HG02938 (cell line): ENCODE data around the gene HLA-DMA.
A peak's percentile ranks its signal among the peaks of the same experiment; 100 is the strongest.

ENCODE experiments used
- ATAC-seq: cut with Tn5 transposase; IDR thresholded peaks from one replicate; pipeline ENCODE4 v1.9.1; 2021; ENCODE audit warnings: mild to moderate bottlenecking, moderate library complexity; ENCODE audit not compliant: unreplicated experiment

HLA-DMA gene

GRCh38 chr6:32974541-32975308 is 21.8 kb upstream of the HLA-DMA start:
- ATAC-seq, result no peak

GRCh38 chr6:32974016-32974333 is 21.1 kb upstream of the HLA-DMA start:
- no peak for ATAC-seq

GRCh38 chr6:32973144-32974015 is 20.5 kb upstream of the HLA-DMA start:
- ATAC-seq, result no peak

GRCh38 chr6:32972353-32973143 is 19.7 kb upstream of the HLA-DMA start:
- no peak for ATAC-seq

- peak; percentile 44 for ATAC-seq
These were observed 18.9 kb upstream of the HLA-DMA start for GRCh38 chr6:32971581-32972352.

GRCh38 chr6:32971242-32971580 is 18.3 kb upstream of the HLA-DMA start:
- no peak for ATAC-seq

GRCh38 chr6:32970413-32971241 is 17.7 kb upstream of the HLA-DMA start:
- no peak for ATAC-seq

- ATAC-seq, result no peak
These were observed 17.0 kb upstream of the HLA-DMA start for GRCh38 chr6:32969685-32970412.

- ATAC-seq, result no peak
These were observed 16.2 kb upstream of the HLA-DMA start for GRCh38 chr6:32968867-32969684.

- peak; percentile 22 for ATAC-seq
These were observed 15.4 kb upstream of the HLA-DMA start, which contains the start of gene BRD2 for GRCh38 chr6:32968093-32968866. TSS of gene BRD2 (plus strand) at chr6:32968594. CDS start at chr6:32972899, 4,305 bp downstream.

- ATAC-seq, result no peak
These were observed 14.5 kb upstream of the HLA-DMA start for GRCh38 chr6:32967151-32968091.

- ATAC-seq, result no peak
These were observed 11.9 kb upstream of the HLA-DMA start for GRCh38 chr6:32964776-32965175.

- ATAC-seq, result no peak
These were observed 11.0 kb upstream of the HLA-DMA start for GRCh38 chr6:32963866-32964265.

GRCh38 chr6:32962213-32962826 is 9.4 kb upstream of the HLA-DMA start:
- ATAC-seq, result no peak

- no peak for ATAC-seq
These were observed 7.7 kb upstream of the HLA-DMA start for GRCh38 chr6:32960563-32960962.

- no peak for ATAC-seq
These were observed 3.3 kb upstream of the HLA-DMA start for GRCh38 chr6:32956176-32956575.
